Activated CD8-positive, alpha-beta T cell treated with anti-CD3 and anti-CD28 coated beads, Interleukin-2, amount 10 ng/mL, durations not matched to agents 7 days and 5 days (primary cell): Measurements from ENCODE around the gene NRG3. TPM values are rescaled to one million over a fixed set of nuclear protein-coding genes. Genes with fewer than 3 reads are reported as not detected.

Experiments used
- ATAC-seq: fragments of 150-1000 bp; cut with Tn5 transposase; one replicate; pipeline ENCODE4 v1.10.0; 2021; ENCODE audit warnings: moderate library complexity
- CTCF ChIA-PET: fragments of 350-600 bp; sonication (Branson Sonifier 250); formaldehyde crosslinking; loops from one replicate; lab custom pipeline; 2021; ENCODE audit warnings: antibody characterized with exemption; lab: Charles Lee
- POLR2A ChIA-PET: fragments of 350-600 bp; sonication (Branson Sonifier 250); formaldehyde crosslinking; loops from one replicate; lab custom pipeline; 2021; ENCODE audit warnings: antibody characterized with exemption; lab: Charles Lee
- DNase-seq: peaks from one replicate; pipeline ENCODE4 v3.0.0-alpha.2; 2020
- H3K27ac Mint-ChIP-seq: one replicate; pipeline ENCODE4 v1.8.0; 2021; ENCODE audit warnings: mild to moderate bottlenecking, mixed read lengths
- H3K27me3 Mint-ChIP-seq: one replicate; pipeline ENCODE4 v1.8.0; 2021; ENCODE audit warnings: low read depth, mixed read lengths
- H3K36me3 Mint-ChIP-seq: one replicate; pipeline ENCODE4 v1.8.0; 2021; ENCODE audit warnings: low read depth, mixed read lengths
- H3K4me1 Mint-ChIP-seq: one replicate; pipeline ENCODE4 v1.8.0; 2021; ENCODE audit warnings: low read depth, mixed read lengths
- H3K4me3 Mint-ChIP-seq: one replicate; pipeline ENCODE4 v1.8.0; 2021; ENCODE audit warnings: mild to moderate bottlenecking, mixed read lengths
- H3K9me3 Mint-ChIP-seq: one replicate; pipeline ENCODE4 v1.8.0; 2022; ENCODE audit warnings: mixed read lengths; ENCODE audit not compliant: insufficient read depth
- total RNA-seq, 2 experiments: library from RNA; stranded (reverse); gene quantifications; one replicate each; pipeline ENCODE4 v1.2.3, GENCODE V29; 2021

The NRG3 gene
- total RNA-seq, 2 experiments from 2014 or later, result not detected

GRCh38 chr10:82144153-82144552, 269.2 kb downstream of the NRG3 start:
- no peak for DNase-seq
- POLR2A ChIA-PET, result no interaction called here
- Mint-ChIP-seq H3K27me3 (no peaks in the 10 kb centered on the region), H3K27ac (no peak overlapping the region), H3K9me3 (no peaks in the 10 kb centered on the region), H3K4me3 (no peak overlapping the region), H3K4me1 (no peaks in the 10 kb centered on the region), H3K36me3 (no peaks in the 10 kb centered on the region)
- CTCF ChIA-PET, result no interaction called here
- ATAC-seq, result no peak

- no peaks in the 10 kb centered on the region for H3K9me3 Mint-ChIP-seq
- ChIA-PET CTCF (no interaction called here), POLR2A (no interaction called here)
- H3K4me3 Mint-ChIP-seq, result no peak overlapping the region
- H3K27me3 Mint-ChIP-seq, result no peaks in the 10 kb centered on the region
- DNase-seq, result no peak
- H3K27ac Mint-ChIP-seq, result no peak overlapping the region
- H3K36me3 Mint-ChIP-seq, result no peaks in the 10 kb centered on the region
- ATAC-seq, result no peak
- no peaks in the 10 kb centered on the region for H3K4me1 Mint-ChIP-seq
These were observed 273.8 kb downstream of the NRG3 start for GRCh38 chr10:82148764-82149163.

- Mint-ChIP-seq H3K27me3 (no peaks in the 10 kb centered on the region), H3K9me3 (no peaks in the 10 kb centered on the region), H3K4me3 (no peak overlapping the region), H3K36me3 (no peaks in the 10 kb centered on the region), H3K27ac (no peak overlapping the region), H3K4me1 (no peaks in the 10 kb centered on the region)
- ChIA-PET CTCF (no interaction called here), POLR2A (no interaction called here)
- ATAC-seq (no peak), DNase-seq (no peak)
These were observed 274.7 kb downstream of the NRG3 start for GRCh38 chr10:82149674-82150073.

DNA sequence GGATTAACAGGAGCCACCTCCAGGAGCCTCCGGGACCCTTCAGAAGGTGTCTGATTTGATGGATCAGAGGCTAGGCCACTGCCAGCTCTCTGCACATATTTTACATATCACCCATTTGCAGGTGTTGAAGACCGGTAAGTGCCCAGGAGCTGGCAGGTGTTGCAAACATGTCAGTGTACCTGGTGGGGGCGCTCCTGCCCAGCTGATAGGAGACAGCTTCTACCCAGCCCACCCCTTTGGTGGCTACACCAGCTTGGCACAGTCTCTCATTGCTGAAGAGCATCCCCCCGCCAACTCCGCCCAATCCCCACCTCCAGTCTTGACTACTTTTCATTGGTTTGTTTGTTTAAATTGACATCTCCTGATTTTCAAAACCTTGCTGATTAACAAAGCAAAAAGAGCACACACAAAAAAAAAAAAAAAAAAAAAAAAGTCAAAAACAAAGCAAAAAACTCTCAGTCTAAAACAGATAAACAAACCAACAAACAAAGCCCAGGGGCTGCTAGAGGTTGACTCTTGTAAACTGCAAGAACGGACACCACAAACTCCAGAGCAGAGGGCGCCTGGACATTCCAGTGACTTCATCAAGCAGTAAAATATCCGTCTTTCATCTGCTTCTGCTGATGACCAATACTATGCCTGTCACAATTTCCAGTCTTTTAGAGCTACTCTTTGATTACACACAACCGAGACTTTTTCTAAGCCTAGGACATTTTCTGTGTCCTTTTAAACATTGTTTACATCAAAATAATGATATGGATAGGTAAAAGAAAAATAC, 275.3 kb downstream of the NRG3 start:
- H3K27me3 Mint-ChIP-seq, result no peaks in the 10 kb centered on the region
- H3K4me1 Mint-ChIP-seq, result no peaks in the 10 kb centered on the region
- no peaks in the 10 kb centered on the region for H3K9me3 Mint-ChIP-seq
- no peak overlapping the region for H3K27ac Mint-ChIP-seq
- no peak overlapping the region for H3K4me3 Mint-ChIP-seq
- H3K36me3 Mint-ChIP-seq, result no peaks in the 10 kb centered on the region
- CTCF ChIA-PET, result no interaction called here
- ATAC-seq (no peak), DNase-seq (no peak)
- POLR2A ChIA-PET, result no interaction called here

- Mint-ChIP-seq H3K4me1 (no peaks in the 10 kb centered on the region), H3K4me3 (no peak overlapping the region), H3K27ac (no peak overlapping the region), H3K27me3 (no peaks in the 10 kb centered on the region), H3K9me3 (peaks cover 3% of the 10 kb centered on the region), H3K36me3 (no peaks in the 10 kb centered on the region)
- ATAC-seq, result no peak
- ChIA-PET POLR2A (no interaction called here), CTCF (no interaction called here)
- no peak for DNase-seq
These were observed 285.3 kb downstream of the NRG3 start for GRCh38 chr10:82160307-82160706.

DNA sequence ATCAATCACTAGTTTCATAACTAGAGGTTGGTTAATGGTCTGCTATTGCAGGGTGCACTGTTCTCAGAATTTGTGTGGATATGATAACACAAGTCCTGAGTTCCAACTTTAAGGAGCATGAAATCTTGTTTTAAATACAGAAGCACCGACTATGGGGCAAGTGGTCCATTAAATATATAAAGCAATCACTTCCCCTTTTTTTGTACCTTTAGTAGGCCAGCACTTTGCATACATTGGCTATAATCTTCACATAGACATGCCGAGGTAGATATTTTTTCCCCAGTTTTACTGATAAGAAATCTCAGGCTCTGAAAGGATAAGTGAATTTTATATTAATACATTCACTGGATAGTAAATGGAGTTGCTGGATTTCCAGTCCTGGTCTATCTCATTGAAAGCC, 286.3 kb downstream of the NRG3 start:
- Mint-ChIP-seq H3K27me3 (no peaks in the 10 kb centered on the region), H3K4me1 (no peaks in the 10 kb centered on the region), H3K36me3 (no peaks in the 10 kb centered on the region), H3K9me3 (peaks cover 3% of the 10 kb centered on the region), H3K27ac (no peak overlapping the region), H3K4me3 (no peak overlapping the region)
- DNase-seq, result no peak
- ChIA-PET CTCF (no interaction called here), POLR2A (no interaction called here)
- ATAC-seq, result no peak

DNA sequence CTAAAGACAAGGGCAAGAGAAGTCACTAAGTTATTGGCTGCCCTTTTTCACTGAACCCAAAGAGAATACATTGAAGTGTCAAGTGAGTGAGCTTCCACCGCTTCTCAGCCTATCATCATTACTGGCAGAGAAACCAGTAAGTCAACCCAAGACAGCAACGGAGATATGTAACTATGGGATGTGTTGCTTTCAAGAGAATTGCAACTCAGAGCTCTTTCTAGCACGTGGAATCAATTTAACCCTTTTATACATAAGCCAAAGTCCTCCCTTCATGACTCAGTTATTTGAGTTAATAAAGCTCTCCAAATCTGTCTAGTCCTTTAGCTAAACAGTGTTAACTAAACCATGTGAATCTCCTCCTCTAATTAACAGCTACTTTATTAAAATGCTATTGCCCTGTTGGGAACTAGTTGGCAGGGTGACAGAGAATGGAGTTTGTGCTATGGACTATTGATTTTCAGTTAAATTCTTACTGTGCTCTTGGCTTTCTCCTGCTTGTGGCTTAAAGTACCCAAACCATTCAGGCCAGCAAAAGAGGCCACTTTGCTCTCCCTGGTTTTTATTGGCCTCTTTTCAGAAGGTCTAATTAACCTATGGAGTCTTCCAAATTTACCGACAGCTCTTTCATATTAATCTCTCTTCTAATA, 287.7 kb downstream of the NRG3 start:
- Mint-ChIP-seq H3K4me3 (no peak overlapping the region), H3K4me1 (no peaks in the 10 kb centered on the region), H3K27ac (no peak overlapping the region), H3K9me3 (peaks cover 3% of the 10 kb centered on the region), H3K27me3 (no peaks in the 10 kb centered on the region), H3K36me3 (no peaks in the 10 kb centered on the region)
- CTCF ChIA-PET, result no interaction called here
- POLR2A ChIA-PET, result no interaction called here
- DNase-seq, result no peak
- no peak for ATAC-seq

DNA sequence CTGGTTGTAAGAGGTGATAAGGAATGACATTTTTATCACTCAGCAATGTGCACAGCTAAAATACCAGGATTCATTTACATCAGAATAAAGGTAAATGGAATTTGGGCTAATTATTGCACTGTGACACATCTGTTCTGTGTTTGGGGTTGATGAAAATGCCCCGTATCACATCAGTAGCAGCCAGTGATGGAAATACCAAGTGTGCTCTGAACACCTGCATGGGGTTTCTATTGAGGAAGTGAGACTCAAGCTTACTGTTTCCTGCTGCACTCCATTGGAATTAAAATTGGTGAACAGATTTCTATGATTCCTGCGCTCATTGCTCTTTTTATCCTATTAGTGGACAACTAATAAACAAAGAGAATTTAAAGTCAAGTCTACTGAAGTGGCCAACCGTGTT, 296.9 kb downstream of the NRG3 start:
- Mint-ChIP-seq H3K9me3 (no peaks in the 10 kb centered on the region), H3K4me3 (no peak overlapping the region), H3K36me3 (no peaks in the 10 kb centered on the region), H3K4me1 (no peaks in the 10 kb centered on the region), H3K27ac (no peak overlapping the region), H3K27me3 (no peaks in the 10 kb centered on the region)
- POLR2A ChIA-PET, result no interaction called here
- no peak for ATAC-seq
- CTCF ChIA-PET, result no interaction called here
- no peak for DNase-seq

GRCh38 chr10:82176587-82176986, 301.6 kb downstream of the NRG3 start:
- ATAC-seq (no peak), DNase-seq (no peak)
- Mint-ChIP-seq H3K9me3 (no peaks in the 10 kb centered on the region), H3K27ac (no peak overlapping the region), H3K27me3 (no peaks in the 10 kb centered on the region), H3K36me3 (no peaks in the 10 kb centered on the region), H3K4me1 (no peaks in the 10 kb centered on the region), H3K4me3 (no peak overlapping the region)
- CTCF ChIA-PET, result no interaction called here
- POLR2A ChIA-PET, result no interaction called here

DNA sequence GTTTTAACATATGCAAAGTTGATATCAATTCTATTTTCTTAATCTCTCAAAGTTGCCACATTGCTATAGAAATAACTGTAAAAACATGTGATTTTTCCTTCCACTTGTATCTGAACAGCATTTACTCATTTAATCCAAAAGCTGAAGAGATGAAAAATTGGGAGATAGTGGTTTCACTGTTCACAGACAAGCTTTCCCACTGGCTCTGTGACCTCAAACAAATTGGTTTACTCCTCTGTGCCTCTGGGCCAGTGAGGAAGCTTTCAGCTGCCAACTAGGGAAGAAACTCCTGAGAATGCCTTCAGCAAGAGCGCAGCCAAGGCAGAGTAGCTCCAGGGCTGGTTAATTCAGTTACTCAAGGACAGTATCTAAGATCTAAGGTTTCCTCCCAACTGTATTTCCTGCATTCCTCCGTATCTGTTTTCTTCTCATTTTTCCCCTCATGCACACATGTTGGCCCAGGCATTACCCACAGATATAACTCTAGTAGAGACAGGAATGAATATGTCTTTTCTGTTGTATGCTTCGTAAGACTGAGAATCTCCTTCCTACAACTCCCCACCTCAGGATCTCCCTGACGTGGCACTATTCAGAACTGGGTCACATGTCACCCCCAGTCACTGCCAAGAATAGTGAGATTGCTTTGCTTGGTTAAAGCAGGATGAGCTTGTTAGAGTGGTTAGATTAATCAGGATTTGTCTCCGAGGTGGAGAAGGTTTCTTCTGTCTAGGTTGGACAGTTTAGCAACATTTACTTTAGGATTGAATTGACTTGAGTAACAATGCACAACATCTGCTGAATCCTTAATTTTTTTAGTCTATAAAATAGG, 315.7 kb downstream of the NRG3 start:
- H3K27me3 Mint-ChIP-seq, result no peaks in the 10 kb centered on the region
- H3K9me3 Mint-ChIP-seq, result no peaks in the 10 kb centered on the region
- no peaks in the 10 kb centered on the region for H3K4me1 Mint-ChIP-seq
- DNase-seq (no peak), ATAC-seq (no peak)
- CTCF ChIA-PET, result no interaction called here
- H3K27ac Mint-ChIP-seq, result no peak overlapping the region
- no peaks in the 10 kb centered on the region for H3K36me3 Mint-ChIP-seq
- H3K4me3 Mint-ChIP-seq, result no peak overlapping the region
- POLR2A ChIA-PET, result no interaction called here

GRCh38 chr10:82191653-82192052, 316.7 kb downstream of the NRG3 start:
- no peaks in the 10 kb centered on the region for H3K36me3 Mint-ChIP-seq
- ChIA-PET POLR2A (no interaction called here), CTCF (no interaction called here)
- DNase-seq (no peak), ATAC-seq (no peak)
- H3K9me3 Mint-ChIP-seq, result no peaks in the 10 kb centered on the region
- no peak overlapping the region for H3K4me3 Mint-ChIP-seq
- H3K27me3 Mint-ChIP-seq, result no peaks in the 10 kb centered on the region
- H3K4me1 Mint-ChIP-seq, result no peaks in the 10 kb centered on the region
- no peak overlapping the region for H3K27ac Mint-ChIP-seq

DNA sequence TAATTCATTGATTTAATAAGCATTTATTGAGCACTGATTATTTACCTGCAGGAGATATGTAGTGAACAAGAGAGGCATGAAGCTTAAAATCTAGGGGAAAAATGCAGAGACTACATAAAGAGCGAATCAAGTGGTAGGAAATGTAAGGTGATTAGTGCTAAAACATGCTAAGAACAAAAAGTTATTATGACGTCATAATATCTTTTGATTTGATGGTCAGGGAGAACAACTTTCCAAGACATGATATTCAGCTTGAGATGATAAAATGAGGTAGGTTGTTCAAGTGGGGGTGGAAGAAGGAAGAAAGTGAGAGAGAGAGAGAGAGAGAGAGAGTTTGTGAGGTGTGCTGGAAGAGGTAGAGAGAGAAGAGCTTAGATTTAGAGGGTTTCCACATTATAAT, 317.7 kb downstream of the NRG3 start:
- no peak overlapping the region for H3K27ac Mint-ChIP-seq
- no peaks in the 10 kb centered on the region for H3K4me1 Mint-ChIP-seq
- ATAC-seq, result no peak
- H3K36me3 Mint-ChIP-seq, result no peaks in the 10 kb centered on the region
- ChIA-PET CTCF (no interaction called here), POLR2A (no interaction called here)
- no peaks in the 10 kb centered on the region for H3K27me3 Mint-ChIP-seq
- no peak overlapping the region for H3K4me3 Mint-ChIP-seq
- DNase-seq, result no peak
- no peaks in the 10 kb centered on the region for H3K9me3 Mint-ChIP-seq
